LNCAP (cell line): Measurements from ENCODE around the gene ZCCHC24.

Experiments used
- TF ChIP-seq, protein P1 (sequence below): fragments of 450-650 bp; IDR thresholded peaks from 2 replicates; pipeline ENCODE4 v1.5.1; 2017; ENCODE audit warnings: mild to moderate bottlenecking

The ZCCHC24 gene

GRCh38 chr10:79431891-79432831 is 13.3 kb downstream of the ZCCHC24 start:
- TF ChIP-seq, protein P1, sequence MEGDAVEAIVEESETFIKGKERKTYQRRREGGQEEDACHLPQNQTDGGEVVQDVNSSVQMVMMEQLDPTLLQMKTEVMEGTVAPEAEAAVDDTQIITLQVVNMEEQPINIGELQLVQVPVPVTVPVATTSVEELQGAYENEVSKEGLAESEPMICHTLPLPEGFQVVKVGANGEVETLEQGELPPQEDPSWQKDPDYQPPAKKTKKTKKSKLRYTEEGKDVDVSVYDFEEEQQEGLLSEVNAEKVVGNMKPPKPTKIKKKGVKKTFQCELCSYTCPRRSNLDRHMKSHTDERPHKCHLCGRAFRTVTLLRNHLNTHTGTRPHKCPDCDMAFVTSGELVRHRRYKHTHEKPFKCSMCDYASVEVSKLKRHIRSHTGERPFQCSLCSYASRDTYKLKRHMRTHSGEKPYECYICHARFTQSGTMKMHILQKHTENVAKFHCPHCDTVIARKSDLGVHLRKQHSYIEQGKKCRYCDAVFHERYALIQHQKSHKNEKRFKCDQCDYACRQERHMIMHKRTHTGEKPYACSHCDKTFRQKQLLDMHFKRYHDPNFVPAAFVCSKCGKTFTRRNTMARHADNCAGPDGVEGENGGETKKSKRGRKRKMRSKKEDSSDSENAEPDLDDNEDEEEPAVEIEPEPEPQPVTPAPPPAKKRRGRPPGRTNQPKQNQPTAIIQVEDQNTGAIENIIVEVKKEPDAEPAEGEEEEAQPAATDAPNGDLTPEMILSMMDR = no peak

DNA sequence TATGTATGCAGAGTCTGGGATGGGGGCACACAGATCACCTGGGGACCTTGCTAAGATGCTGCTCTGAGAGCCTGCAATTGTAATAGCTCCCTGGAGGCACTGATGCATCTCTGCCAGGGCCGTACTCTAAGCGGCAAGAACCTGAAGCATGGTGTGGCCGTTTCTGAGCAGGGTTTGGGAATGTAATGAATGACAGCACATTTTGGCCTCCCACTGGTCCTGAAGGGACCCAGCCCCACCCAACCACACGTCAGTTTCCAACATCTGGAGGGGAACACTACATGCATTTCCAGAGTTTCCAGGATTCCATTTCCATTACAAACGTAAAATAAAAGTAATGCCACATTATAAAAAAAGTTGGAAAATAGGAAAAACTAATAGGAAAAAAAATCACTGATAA is 14.0 kb downstream of the ZCCHC24 start:
- TF ChIP-seq, protein P1 = no peak

GRCh38 chr10:79430936-79431335 is 14.5 kb downstream of the ZCCHC24 start:
- TF ChIP-seq, protein P1 = no peak

DNA sequence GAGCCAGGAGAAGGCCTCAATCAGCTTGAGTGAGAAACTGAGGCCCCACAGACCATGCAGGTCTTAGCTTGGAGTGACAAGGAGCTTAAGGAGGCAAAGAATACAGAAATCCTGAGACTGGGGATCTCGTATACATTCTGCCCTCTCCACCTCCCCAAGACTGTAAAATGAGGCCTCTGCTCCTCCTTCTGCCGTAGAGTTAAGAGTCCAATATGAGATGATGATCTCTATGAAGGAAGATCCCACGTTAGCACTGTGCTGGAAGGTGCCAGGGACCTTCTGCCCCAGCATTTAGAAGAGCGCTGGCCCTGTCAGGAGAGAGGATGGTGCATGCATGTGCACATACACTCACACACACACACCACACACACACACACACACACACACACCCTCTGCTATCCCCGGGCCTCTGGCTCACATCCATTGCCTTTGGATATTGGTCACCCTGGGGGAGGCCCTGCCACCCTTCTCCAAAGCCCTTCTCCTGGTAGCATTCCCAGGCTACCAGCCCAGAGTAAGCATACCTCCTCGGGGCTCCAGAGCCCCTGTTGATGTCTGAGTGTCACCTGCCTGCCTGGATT is 15.0 kb downstream of the ZCCHC24 start:
- TF ChIP-seq, protein P1 = no peak

DNA sequence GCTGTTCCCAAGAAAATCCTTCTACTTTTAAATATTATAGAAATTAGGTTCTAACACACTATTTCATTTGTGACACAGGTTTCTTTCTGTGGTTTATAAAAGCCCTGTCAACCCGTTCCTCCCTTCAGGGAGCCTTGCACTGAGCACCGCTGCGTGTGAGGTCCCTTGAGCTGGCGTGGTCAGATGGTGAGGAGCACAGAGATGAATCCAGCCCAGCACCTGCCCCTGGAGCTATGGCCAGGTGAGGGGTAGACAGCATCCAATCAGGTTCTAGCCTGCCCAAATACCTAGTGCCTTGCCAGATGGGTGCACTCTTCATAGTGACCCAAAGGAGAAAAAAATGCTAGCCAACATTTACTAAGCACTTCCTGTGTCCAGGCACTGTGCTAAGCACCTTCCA is 15.7 kb downstream of the ZCCHC24 start:
- TF ChIP-seq, protein P1 = no peak

DNA sequence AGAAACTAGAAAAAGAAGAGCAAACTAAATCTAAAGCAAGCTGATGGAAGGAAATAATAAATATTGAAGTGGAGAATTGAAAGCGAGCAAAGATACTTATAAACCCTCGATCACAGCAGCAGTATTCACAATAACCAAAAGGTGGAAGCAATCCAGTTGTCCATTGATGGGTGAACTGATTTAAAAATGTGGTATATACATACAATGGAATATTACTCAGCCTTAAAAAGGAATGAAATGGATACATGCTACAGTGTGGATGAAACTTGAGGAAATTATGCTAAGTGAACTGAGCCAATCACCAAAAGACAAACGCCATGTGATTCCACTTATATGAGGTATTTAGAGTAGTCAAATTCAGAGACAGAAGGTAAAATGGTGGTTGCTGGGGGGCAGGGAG is 17.5 kb downstream of the ZCCHC24 start:
- TF ChIP-seq, protein P1 = no peak

DNA sequence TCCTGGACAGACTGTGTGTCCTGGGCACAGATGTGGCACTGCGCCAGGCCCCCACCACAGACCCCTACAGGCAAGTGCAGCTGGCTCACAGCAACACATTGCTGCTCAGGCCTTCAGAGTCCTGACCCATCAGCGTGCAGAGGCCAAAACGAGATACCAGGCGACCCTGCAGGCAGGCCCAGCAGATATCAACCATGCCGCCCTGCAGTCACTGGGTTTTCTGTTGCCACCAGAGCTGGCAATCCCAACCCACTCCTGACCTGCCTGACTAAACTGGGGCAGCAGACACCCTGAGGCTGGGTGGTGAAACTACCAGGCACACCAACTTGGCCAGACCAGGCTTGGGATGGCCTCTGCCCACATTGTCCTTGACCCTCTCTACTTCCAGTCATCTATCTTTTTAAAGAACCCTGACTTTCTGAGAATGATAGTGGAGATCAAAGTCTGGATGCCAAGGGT is 20.3 kb downstream of the ZCCHC24 start:
- TF ChIP-seq, protein P1 = no peak
